Measurements from ENCODE around the gene NRG3. TPM values are rescaled to one million over a fixed set of nuclear protein-coding genes. Genes with fewer than 3 reads are reported as not detected.

Gene NRG3
- total RNA-seq, 4 donors from 2014 or later: 0.54 TPM; not detected in 3

- H3K27ac ChIP-seq: no peak overlapping the region
- TF ChIP-seq POLR2A (IDR thresholded peaks at IDR 0.05): no peak
- TF ChIP-seq CTCF (IDR thresholded peaks at IDR 0.05): no peak
- TF ChIP-seq POLR2AphosphoS5 (IDR thresholded peaks at IDR 0.05): no peak
- no peak for TF ChIP-seq EP300 (IDR thresholded peaks at IDR 0.05)
- no peaks in the 10 kb centered on the region for H3K9me3 ChIP-seq
- H3K36me3 ChIP-seq: no peaks in the 10 kb centered on the region
- no peaks in the 10 kb centered on the region for H3K4me1 ChIP-seq
- no peaks in the 10 kb centered on the region for H3K27me3 ChIP-seq
- H3K4me3 ChIP-seq: no peak overlapping the region
- no peak for ATAC-seq
- WGBS, 2 donors (ENCODE audit: low coverage in 1 of 2): 54 to 69% methylated on average over 2 to 3 of the region's 3 CpGs
Observed at GRCh38 chr10:82856957-82857613, 982.1 kb downstream of the NRG3 start.

GRCh38 chr10:82861889-82862288, 986.9 kb downstream of the NRG3 start:
- WGBS, 2 donors (ENCODE audit: low coverage in 1 of 2): 60% methylated on average over 1 of the region's 2 CpGs; no CpG with 5 or more reads in 1 of the 2 donors
- H3K4me1 ChIP-seq: no peaks in the 10 kb centered on the region
- H3K4me3 ChIP-seq: no peak overlapping the region
- H3K27ac ChIP-seq: no peak overlapping the region
- TF ChIP-seq CTCF (IDR thresholded peaks at IDR 0.05) (no peak), POLR2A (IDR thresholded peaks at IDR 0.05) (no peak), POLR2AphosphoS5 (IDR thresholded peaks at IDR 0.05) (no peak), EP300 (IDR thresholded peaks at IDR 0.05) (no peak)
- H3K9me3 ChIP-seq: no peaks in the 10 kb centered on the region
- no peaks in the 10 kb centered on the region for H3K27me3 ChIP-seq
- H3K36me3 ChIP-seq: no peaks in the 10 kb centered on the region
- no peak for ATAC-seq

- WGBS, 2 donors (ENCODE audit: low coverage in 1 of 2): 36 to 42% methylated on average over 1 of the region's 1 CpG
- Histone ChIP-seq H3K9me3 (no peaks in the 10 kb centered on the region), H3K36me3 (no peaks in the 10 kb centered on the region), H3K4me1 (no peaks in the 10 kb centered on the region), H3K27me3 (no peaks in the 10 kb centered on the region), H3K4me3 (no peak overlapping the region), H3K27ac (no peak overlapping the region)
- ATAC-seq: no peak
- TF ChIP-seq POLR2A (IDR thresholded peaks at IDR 0.05) (no peak), POLR2AphosphoS5 (IDR thresholded peaks at IDR 0.05) (no peak), EP300 (IDR thresholded peaks at IDR 0.05) (no peak), CTCF (IDR thresholded peaks at IDR 0.05) (no peak)
Observed at GRCh38 chr10:82865366-82865765, 990.4 kb downstream of the NRG3 start.

GRCh38 chr10:82866424-82867020, 991.5 kb downstream of the NRG3 start:
- Histone ChIP-seq H3K4me3 (no peak overlapping the region), H3K9me3 (no peaks in the 10 kb centered on the region), H3K27ac (no peak overlapping the region), H3K27me3 (no peaks in the 10 kb centered on the region), H3K36me3 (no peaks in the 10 kb centered on the region), H3K4me1 (no peaks in the 10 kb centered on the region)
- ATAC-seq: no peak
- TF ChIP-seq CTCF (IDR thresholded peaks at IDR 0.05) (no peak), POLR2A (IDR thresholded peaks at IDR 0.05) (no peak), POLR2AphosphoS5 (IDR thresholded peaks at IDR 0.05) (no peak)
- WGBS, 2 donors (ENCODE audit: low coverage in 1 of 2): 74 to 83% methylated on average over 5 to 6 of the region's 6 CpGs

- Histone ChIP-seq H3K9me3 (no peaks in the 10 kb centered on the region), H3K4me3 (no peak overlapping the region), H3K27me3 (no peaks in the 10 kb centered on the region), H3K4me1 (no peaks in the 10 kb centered on the region), H3K27ac (no peak overlapping the region), H3K36me3 (no peaks in the 10 kb centered on the region)
- TF ChIP-seq POLR2A (IDR thresholded peaks at IDR 0.05) (no peak), POLR2AphosphoS5 (IDR thresholded peaks at IDR 0.05) (no peak), EP300 (IDR thresholded peaks at IDR 0.05) (no peak), CTCF (IDR thresholded peaks at IDR 0.05) (no peak)
- no peak for ATAC-seq
- 75 to 90% methylated on average over 3 of the region's 3 CpGs for WGBS, 2 donors (ENCODE audit: low coverage in 1 of 2)
Observed at GRCh38 chr10:82867056-82867455, 992.1 kb downstream of the NRG3 start.

Data from gastroesophageal sphincter (tissue), 4 donors.